Measurements from ENCODE around the gene CTSK. TPM values are rescaled to one million over a fixed set of nuclear protein-coding genes. Genes with fewer than 3 reads are reported as not detected.

The CTSK gene
- total RNA-seq, 4 donors from 2014 or later: 13.3 to 53.2 (median 35.8) TPM

- no peak overlapping the region for H3K27ac ChIP-seq
- in situ Hi-C loops (cut with MboI; ENCODE audit: low pct_ligation_motif_present in 1 of 4, low pct_unique_long_range_greater_than_20kb in 1 of 4, low sequenced_read_pairs in 3 of 4) (loop anchor here in 1 of 4 donors (25.0 kb wide), 1 partner anchor 179 kb away; the partner anchor contains the start of gene ENSA), intact Hi-C loops (cut with DNase I; ENCODE audit: low total_unique reads) (loop anchor here (5.0 kb wide), 1 partner anchor 341 kb away; the partner anchor contains the start of gene TNFAIP8L2)
- DNase-seq: no peak
- H3K4me3 ChIP-seq: no peak overlapping the region
- TF ChIP-seq POLR2AphosphoS5 (IDR thresholded peaks at IDR 0.05) (no peak), POLR2A (IDR thresholded peaks at IDR 0.05) (no peak), CTCF (IDR thresholded peaks at IDR 0.05) (no peak), EP300 (IDR thresholded peaks at IDR 0.05; ENCODE audit: low read depth) (no peak)
- H3K36me3 ChIP-seq: peaks cover 0 to 85% (median 30%) of the 10 kb centered on the region in 4 donors
- 84 to 87% methylated on average over 3 to 4 of the region's 4 CpGs for WGBS, 2 donors (ENCODE audit: low coverage in 1 of 2)
- H3K27me3 ChIP-seq: no peaks in the 10 kb centered on the region
- H3K4me1 ChIP-seq: peaks cover 0 to 23% (median 6%) of the 10 kb centered on the region in 4 donors
- no peaks in the 10 kb centered on the region for H3K9me3 ChIP-seq
Measured at GRCh38 chr1:150815871-150816270, 7.8 kb upstream of the CTSK start.

- Histone ChIP-seq H3K27me3 (no peaks in the 10 kb centered on the region), H3K4me1 (peaks cover 0 to 34% (median 9%) of the 10 kb centered on the region in 4 donors), H3K36me3 (peaks cover 0 to 65% (median 28%) of the 10 kb centered on the region in 4 donors), H3K27ac (no peak overlapping the region), H3K9me3 (no peaks in the 10 kb centered on the region), H3K4me3 (no peak overlapping the region)
- TF ChIP-seq CTCF (IDR thresholded peaks at IDR 0.05) (peak; percentile 53 to 87 (median 77)), EP300 (IDR thresholded peaks at IDR 0.05; ENCODE audit: low read depth) (no peak), POLR2AphosphoS5 (IDR thresholded peaks at IDR 0.05) (peak in 1 of 3 donors; percentile 9), POLR2A (IDR thresholded peaks at IDR 0.05) (no peak)
- DNase-seq: peak; percentile 80
- WGBS, 2 donors (ENCODE audit: low coverage in 1 of 2): 45 to 65% methylated on average over 4 to 5 of the region's 5 CpGs
- in situ Hi-C loops (cut with MboI; ENCODE audit: low pct_ligation_motif_present in 1 of 4, low pct_unique_long_range_greater_than_20kb in 1 of 4, low sequenced_read_pairs in 3 of 4) (loop anchor here in 1 of 4 donors (25.0 kb wide), 1 partner anchor 176 kb away; the partner anchor contains the start of gene ENSA), intact Hi-C loops (cut with DNase I; ENCODE audit: low total_unique reads) (no loop called here)
Measured at GRCh38 chr1:150813028-150813707, 5.1 kb upstream of the CTSK start.

- TF ChIP-seq POLR2AphosphoS5 (IDR thresholded peaks at IDR 0.05) (no peak), CTCF (IDR thresholded peaks at IDR 0.05) (no peak), EP300 (IDR thresholded peaks at IDR 0.05; ENCODE audit: low read depth) (no peak), POLR2A (IDR thresholded peaks at IDR 0.05) (no peak)
- WGBS, 2 donors (ENCODE audit: low coverage in 1 of 2): 19 to 49% methylated on average over 4 to 9 of the region's 9 CpGs
- H3K9me3 ChIP-seq: no peaks in the 10 kb centered on the region
- H3K36me3 ChIP-seq: peaks cover 0 to 45% (median 16%) of the 10 kb centered on the region in 4 donors
- in situ Hi-C loops (cut with MboI; ENCODE audit: low pct_ligation_motif_present in 1 of 4, low pct_unique_long_range_greater_than_20kb in 1 of 4, low sequenced_read_pairs in 3 of 4) (loop anchor here in 1 of 4 donors (25.0 kb wide), 1 partner anchor 174 kb away; the partner anchor contains the start of gene ENSA), intact Hi-C loops (cut with DNase I; ENCODE audit: low total_unique reads) (no loop called here)
- no peak for DNase-seq
- no peak overlapping the region for H3K4me3 ChIP-seq
- peak overlapping the region in 3 of 4 donors; percentile 27 to 49 (median 42) for H3K27ac ChIP-seq
- H3K27me3 ChIP-seq: no peaks in the 10 kb centered on the region
- peaks cover 0 to 47% (median 12%) of the 10 kb centered on the region in 4 donors for H3K4me1 ChIP-seq
Measured at GRCh38 chr1:150810958-150811659, 3.0 kb upstream of the CTSK start.

GRCh38 chr1:150809651-150810050 lies 1.6 kb upstream of the CTSK start:
- peak overlapping the region in 1 of 4 donors; percentile 45 for H3K27ac ChIP-seq
- H3K9me3 ChIP-seq: no peaks in the 10 kb centered on the region
- in situ Hi-C loops (cut with MboI; ENCODE audit: low pct_ligation_motif_present in 1 of 4, low pct_unique_long_range_greater_than_20kb in 1 of 4, low sequenced_read_pairs in 3 of 4): loop anchor here in 1 of 4 donors (25.0 kb wide), 1 partner anchor 172 kb away; the partner anchor contains the start of gene ENSA
- intact Hi-C loops (cut with DNase I; ENCODE audit: low total_unique reads): no loop called here
- H3K27me3 ChIP-seq: no peaks in the 10 kb centered on the region
- TF ChIP-seq POLR2A (IDR thresholded peaks at IDR 0.05) (no peak), EP300 (IDR thresholded peaks at IDR 0.05; ENCODE audit: low read depth) (no peak), POLR2AphosphoS5 (IDR thresholded peaks at IDR 0.05) (no peak), CTCF (IDR thresholded peaks at IDR 0.05) (no peak)
- peaks cover 0 to 51% (median 12%) of the 10 kb centered on the region in 4 donors for H3K4me1 ChIP-seq
- peaks cover 0 to 31% (median 13%) of the 10 kb centered on the region in 4 donors for H3K36me3 ChIP-seq
- 47 to 69% methylated on average over 3 of the region's 3 CpGs for WGBS, 2 donors (ENCODE audit: low coverage in 1 of 2)
- no peak for DNase-seq
- H3K4me3 ChIP-seq: no peak overlapping the region

All from transverse colon (tissue), 4 donors.